ENCODE results near the gene NUP107. TPM values are rescaled to one million over a fixed set of nuclear protein-coding genes. Genes with fewer than 3 reads are reported as not detected.

Gene NUP107
- total RNA-seq, 2 experiments from 2014 or later, result 106 to 126 TPM

DNA sequence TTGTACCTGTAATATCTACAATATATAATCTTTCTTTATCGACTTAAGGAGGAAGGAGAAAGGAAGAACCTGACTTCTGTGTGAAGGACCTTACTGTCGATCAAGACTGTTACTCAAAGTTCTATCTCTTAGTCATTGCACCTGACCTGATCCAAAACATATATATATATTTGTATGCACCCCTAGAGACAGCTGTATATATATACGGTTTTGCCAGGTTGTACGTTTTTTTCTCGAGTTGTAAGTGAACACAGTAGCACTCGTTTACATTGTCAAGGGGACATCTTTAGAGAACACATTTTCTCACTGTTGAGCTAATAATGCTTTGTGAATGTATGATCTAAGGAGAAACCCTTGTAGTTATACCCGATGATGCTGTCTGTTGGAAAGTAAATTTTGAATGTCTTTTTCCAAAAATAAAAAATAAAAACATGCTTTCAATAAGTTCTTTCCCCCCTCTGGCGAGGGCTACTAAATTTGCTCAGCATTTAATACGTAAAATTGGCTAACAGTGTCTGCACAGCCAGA, 58.7 kb downstream of the NUP107 start:
- peak overlapping the region; percentile 59 for H3K27ac ChIP-seq (ENCODE audit: low read depth, low read length, poor library complexity, severe bottlenecking)
- H3K4me3 ChIP-seq (ENCODE audit: low read depth, low read length, poor library complexity, severe bottlenecking), result peak overlapping the region; percentile 92
- DNase-seq (ENCODE audit: low spot score), result peak; percentile 22
- TF ChIP-seq, protein P1, sequence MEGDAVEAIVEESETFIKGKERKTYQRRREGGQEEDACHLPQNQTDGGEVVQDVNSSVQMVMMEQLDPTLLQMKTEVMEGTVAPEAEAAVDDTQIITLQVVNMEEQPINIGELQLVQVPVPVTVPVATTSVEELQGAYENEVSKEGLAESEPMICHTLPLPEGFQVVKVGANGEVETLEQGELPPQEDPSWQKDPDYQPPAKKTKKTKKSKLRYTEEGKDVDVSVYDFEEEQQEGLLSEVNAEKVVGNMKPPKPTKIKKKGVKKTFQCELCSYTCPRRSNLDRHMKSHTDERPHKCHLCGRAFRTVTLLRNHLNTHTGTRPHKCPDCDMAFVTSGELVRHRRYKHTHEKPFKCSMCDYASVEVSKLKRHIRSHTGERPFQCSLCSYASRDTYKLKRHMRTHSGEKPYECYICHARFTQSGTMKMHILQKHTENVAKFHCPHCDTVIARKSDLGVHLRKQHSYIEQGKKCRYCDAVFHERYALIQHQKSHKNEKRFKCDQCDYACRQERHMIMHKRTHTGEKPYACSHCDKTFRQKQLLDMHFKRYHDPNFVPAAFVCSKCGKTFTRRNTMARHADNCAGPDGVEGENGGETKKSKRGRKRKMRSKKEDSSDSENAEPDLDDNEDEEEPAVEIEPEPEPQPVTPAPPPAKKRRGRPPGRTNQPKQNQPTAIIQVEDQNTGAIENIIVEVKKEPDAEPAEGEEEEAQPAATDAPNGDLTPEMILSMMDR (conservative IDR thresholded peaks at IDR 0.05; ENCODE audit: low read length), result no peak
- TF ChIP-seq EZH2phosphoT487 (IDR thresholded peaks at IDR 0.05; ENCODE audit: borderline replicate concordance, low read depth, low read length), result no peak
- no peaks in the 10 kb centered on the region for H3K9me3 ChIP-seq (ENCODE audit: low read length)
- H3K9me2 ChIP-seq (ENCODE audit: insufficient read depth, low read length), result no peaks in the 10 kb centered on the region
- no peaks in the 10 kb centered on the region for H4K20me1 ChIP-seq (ENCODE audit: insufficient read depth, low read length)
- POLR2A ChIA-PET, result interaction anchor here (0.7 to 3.0 kb wide), 10 partner anchors 10 to 64 kb away, joined by 3 to 20 read pairs (median 6); partner anchors contain the start of gene MDM2
- peaks cover 42% of the 10 kb centered on the region for H3K79me2 ChIP-seq (ENCODE audit: insufficient read depth, low read depth, low read length)
- H3K4me1 ChIP-seq (ENCODE audit: insufficient read depth, low read length, poor library complexity, severe bottlenecking), result peaks cover 41% of the 10 kb centered on the region
- BruUV-seq (replicated peaks), result TSS peak; percentile 88
- H3K36me3 ChIP-seq (ENCODE audit: insufficient read depth, low read length), result peaks cover 61% of the 10 kb centered on the region
- H3K4me2 ChIP-seq (ENCODE audit: low read length), result peak overlapping the region; percentile 82
- H2AFZ ChIP-seq (ENCODE audit: low read length), result peak overlapping the region; percentile 96
- intact Hi-C loops (cut with micrococcal nuclease; ENCODE audit: unreplicated experiment), result loop anchor here (5.0 to 10.0 kb wide), 2 partner anchors 133 to 391 kb away; partner anchors contain the start of gene RAP1B
- CTCF ChIA-PET (ENCODE audit: unreplicated experiment), result interaction anchor here (1.3 kb wide), 1 partner anchor 26 kb away, joined by 3 read pairs; no protein-coding TSS in a partner anchor

DNA sequence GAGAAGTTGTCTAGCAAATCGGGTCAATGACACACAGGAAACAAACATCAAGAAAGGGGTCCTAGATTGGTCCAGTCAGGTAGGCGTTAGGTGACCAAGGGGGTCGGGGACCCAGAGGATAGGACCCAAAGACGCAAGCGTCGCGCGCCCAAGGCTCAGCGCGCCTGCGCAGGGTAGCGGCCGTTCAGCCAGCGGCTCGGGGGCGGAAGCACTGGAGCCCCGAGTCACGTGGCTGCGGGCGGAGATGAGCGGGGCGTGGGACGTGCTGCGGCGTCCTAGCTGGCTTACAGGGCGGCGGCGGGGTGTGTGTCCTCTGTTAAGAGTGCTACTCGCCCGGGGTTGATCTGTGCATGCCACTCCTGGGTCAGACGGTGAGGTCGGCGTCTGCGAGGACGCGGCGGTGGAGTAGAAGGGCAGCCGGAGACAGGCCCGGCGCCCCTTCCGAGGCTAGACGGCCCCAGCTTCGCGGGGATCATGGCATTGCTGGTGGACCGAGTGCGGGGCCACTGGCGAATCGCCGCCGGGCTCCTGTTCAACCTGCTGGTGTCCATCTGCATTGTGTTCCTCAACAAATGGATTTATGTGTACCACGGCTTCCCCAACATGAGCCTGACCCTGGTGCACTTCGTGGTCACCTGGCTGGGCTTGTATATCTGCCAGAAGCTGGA, 59.3 kb downstream of the NUP107 start, which contains the start of gene SLC35E3:
TSS of gene SLC35E3 (plus strand) at position 273 of the 668 bp plus-strand sequence. CDS start at position 475, 202 bp downstream.
- Histone ChIP-seq H3K4me2 (ENCODE audit: low read length) (peak within 1 kb of the TSS; percentile 82), H3K4me1 (ENCODE audit: insufficient read depth, low read length, poor library complexity, severe bottlenecking) (peaks cover 46% of the 10 kb centered on the region), H4K20me1 (ENCODE audit: insufficient read depth, low read length) (no peaks in the 10 kb centered on the region), H2AFZ (ENCODE audit: low read length) (peak within 1 kb of the TSS; percentile 96), H3K36me3 (ENCODE audit: insufficient read depth, low read length) (peaks cover 66% of the 10 kb centered on the region), H3K9me3 (ENCODE audit: low read length) (no peaks in the 10 kb centered on the region), H3K79me2 (ENCODE audit: insufficient read depth, low read depth, low read length) (peaks cover 42% of the 10 kb centered on the region), H3K4me3 (ENCODE audit: low read depth, low read length, poor library complexity, severe bottlenecking) (peak within 1 kb of the TSS; percentile 92), H3K27ac (ENCODE audit: low read depth, low read length, poor library complexity, severe bottlenecking) (peak within 1 kb of the TSS; percentile 59), H3K9me2 (ENCODE audit: insufficient read depth, low read length) (no peaks in the 10 kb centered on the region)
- BruUV-seq (replicated peaks), result TSS peak; percentile 61
- ChIA-PET POLR2A (interaction anchor here (0.6 to 3.0 kb wide), 16 partner anchors 10 to 151 kb away, joined by 3 to 20 read pairs (median 5); partner anchors contain the start of gene MDM2), CTCF (ENCODE audit: unreplicated experiment) (interaction anchor here (0.6 to 1.3 kb wide), 2 partner anchors 14 to 25 kb away, joined by 3 read pairs; no protein-coding TSS in a partner anchor)
- no peak for TF ChIP-seq EZH2phosphoT487 (IDR thresholded peaks at IDR 0.05; ENCODE audit: borderline replicate concordance, low read depth, low read length)
- TF ChIP-seq, protein P1 (conservative IDR thresholded peaks at IDR 0.05; ENCODE audit: low read length), result no peak
- peak; percentile 96 for DNase-seq (ENCODE audit: low spot score)
- intact Hi-C loops (cut with micrococcal nuclease; ENCODE audit: unreplicated experiment), result loop anchor here (1.0 to 10.0 kb wide), 4 partner anchors 27 to 391 kb away; partner anchors contain the start of gene RAP1B

Data from OCI-LY7 (cell line).